Ectodermal cell (in vitro differentiated cells): ENCODE measurements around the gene PDHX.

Experiments
- H3K27ac ChIP-seq: 2 replicates; pipeline ENCODE4 v1.7.0; 2013; ENCODE audit warnings: mild to moderate bottlenecking, low read depth, low read length; ENCODE audit not compliant: insufficient read depth, poor library complexity, severe bottlenecking
- H3K27me3 ChIP-seq: 2 replicates; pipeline ENCODE4 v1.7.0; 2013; ENCODE audit warnings: mild to moderate bottlenecking, low read length; ENCODE audit not compliant: insufficient read depth, control insufficient read depth, poor library complexity, severe bottlenecking
- H3K36me3 ChIP-seq: one replicate; pipeline ENCODE4 v1.7.0; 2013; ENCODE audit warnings: low read length; ENCODE audit not compliant: control insufficient read depth, insufficient read depth
- H3K4me1 ChIP-seq: one replicate; pipeline ENCODE4 v1.7.0; 2013; ENCODE audit warnings: low read length; ENCODE audit not compliant: control insufficient read depth, insufficient read depth
- H3K4me3 ChIP-seq: 2 replicates; pipeline ENCODE4 v1.7.0; 2013; ENCODE audit warnings: low read depth, low read length, control low read depth; ENCODE audit not compliant: insufficient read depth
- H3K9me3 ChIP-seq: 2 replicates; pipeline ENCODE4 v1.7.0; 2013; ENCODE audit warnings: mild to moderate bottlenecking, low read length, moderate library complexity; ENCODE audit not compliant: control insufficient read depth
- WGBS, 2 experiments: methylation state at CpG; one replicate each; pipeline ENCODE4 v1.1.7; 2013; ENCODE audit warnings: missing lambda C conversion rate in 2 of 2; 5-methylcytosine and 5-hydroxymethylcytosine counted together

Gene PDHX

GRCh38 chr11:34971928-34972327, 55.5 kb downstream of the PDHX start:
- H3K27me3 ChIP-seq, result no peaks in the 10 kb centered on the region
- no peaks in the 10 kb centered on the region for H3K9me3 ChIP-seq
- no peaks in the 10 kb centered on the region for H3K4me1 ChIP-seq
- H3K4me3 ChIP-seq, result no peak overlapping the region
- peaks cover 16% of the 10 kb centered on the region for H3K36me3 ChIP-seq
- 100% methylated on average over 1 of the region's 1 CpG; no CpG with 5 or more reads in 1 of the 2 experiments for WGBS, 2 experiments
- no peak overlapping the region for H3K27ac ChIP-seq

GRCh38 chr11:34972366-34972765, 55.9 kb downstream of the PDHX start:
- H3K27ac ChIP-seq, result no peak overlapping the region
- 94% methylated on average over 6 to 7 of the region's 8 CpGs for WGBS, 2 experiments
- H3K4me1 ChIP-seq, result no peaks in the 10 kb centered on the region
- H3K9me3 ChIP-seq, result no peaks in the 10 kb centered on the region
- H3K4me3 ChIP-seq, result no peak overlapping the region
- no peaks in the 10 kb centered on the region for H3K27me3 ChIP-seq
- peaks cover 16% of the 10 kb centered on the region for H3K36me3 ChIP-seq

GRCh38 chr11:34972892-34973291, 56.5 kb downstream of the PDHX start:
- Histone ChIP-seq H3K27me3 (no peaks in the 10 kb centered on the region), H3K27ac (no peak overlapping the region), H3K9me3 (no peaks in the 10 kb centered on the region), H3K4me3 (no peak overlapping the region), H3K36me3 (peaks cover 16% of the 10 kb centered on the region), H3K4me1 (no peaks in the 10 kb centered on the region)
- 86% methylated on average over 1 of the region's 2 CpGs; no CpG with 5 or more reads in 1 of the 2 experiments for WGBS, 2 experiments

GRCh38 chr11:34975482-34975881, 59.1 kb downstream of the PDHX start:
- Histone ChIP-seq H3K27me3 (no peaks in the 10 kb centered on the region), H3K4me1 (peaks cover 7% of the 10 kb centered on the region), H3K4me3 (no peak overlapping the region), H3K9me3 (no peaks in the 10 kb centered on the region), H3K27ac (no peak overlapping the region), H3K36me3 (peaks cover 3% of the 10 kb centered on the region)
- whole genome bisulfite sequencing, 2 experiments, result 92 to 94% methylated on average over 3 of the region's 3 CpGs

- Histone ChIP-seq H3K4me1 (peaks cover 7% of the 10 kb centered on the region), H3K36me3 (no peaks in the 10 kb centered on the region), H3K27ac (no peak overlapping the region), H3K27me3 (no peaks in the 10 kb centered on the region), H3K4me3 (no peak overlapping the region), H3K9me3 (no peaks in the 10 kb centered on the region)
Observed at GRCh38 chr11:34976496-34977088, 60.2 kb downstream of the PDHX start.

GRCh38 chr11:34977089-34977912, 60.9 kb downstream of the PDHX start:
- Histone ChIP-seq H3K9me3 (no peaks in the 10 kb centered on the region), H3K4me1 (peaks cover 7% of the 10 kb centered on the region), H3K36me3 (no peaks in the 10 kb centered on the region), H3K4me3 (no peak overlapping the region), H3K27me3 (no peaks in the 10 kb centered on the region), H3K27ac (no peak overlapping the region)
- 93 to 100% methylated on average over 1 to 4 of the region's 6 CpGs for WGBS, 2 experiments

GRCh38 chr11:34978236-34979191, 62.1 kb downstream of the PDHX start:
- Histone ChIP-seq H3K27me3 (no peaks in the 10 kb centered on the region), H3K4me3 (no peak overlapping the region), H3K4me1 (peaks cover 7% of the 10 kb centered on the region), H3K27ac (no peak overlapping the region), H3K36me3 (no peaks in the 10 kb centered on the region), H3K9me3 (no peaks in the 10 kb centered on the region)
- WGBS, 2 experiments, result 75 to 79% methylated on average over 6 to 7 of the region's 7 CpGs

GRCh38 chr11:34984514-34984913, 68.1 kb downstream of the PDHX start:
- H3K27me3 ChIP-seq, result no peaks in the 10 kb centered on the region
- H3K36me3 ChIP-seq, result peaks cover 7% of the 10 kb centered on the region
- H3K27ac ChIP-seq, result no peak overlapping the region
- no peaks in the 10 kb centered on the region for H3K9me3 ChIP-seq
- 95 to 100% methylated on average over 1 to 2 of the region's 2 CpGs for WGBS, 2 experiments
- H3K4me1 ChIP-seq, result no peaks in the 10 kb centered on the region
- H3K4me3 ChIP-seq, result no peak overlapping the region

GRCh38 chr11:34986883-34987520, 70.6 kb downstream of the PDHX start:
- Histone ChIP-seq H3K27ac (no peak overlapping the region), H3K9me3 (no peaks in the 10 kb centered on the region), H3K27me3 (no peaks in the 10 kb centered on the region), H3K4me3 (no peak overlapping the region), H3K36me3 (peaks cover 7% of the 10 kb centered on the region), H3K4me1 (no peaks in the 10 kb centered on the region)
- 93 to 96% methylated on average over 3 of the region's 3 CpGs for WGBS, 2 experiments
